T-helper 2 cell treated with Interferon-gamma antibody and Interleukin-4, amounts not matched to agents 100 ng/mL and 5 ng/mL, for 36 hours (primary cell): ENCODE measurements around the gene CALCOCO1. TPM values are rescaled to one million over a fixed set of nuclear protein-coding genes. Genes with fewer than 3 reads are reported as not detected.
"Not testable (repeated sequence)": the region's sequence is repeated elsewhere in the genome, so short reads cannot be mapped to it uniquely, and the experiment has no call there.

Experiments
- intact Hi-C: fragments of 100-400 bp; cut with micrococcal nuclease; formaldehyde crosslinking; loops from one replicate; pipeline ENCODE4 v1.15.1; 2023
- total RNA-seq: library from RNA; stranded (reverse); gene quantifications from 2 replicates; pipeline ENCODE4 v1.2.3, GENCODE V29; 2022

The CALCOCO1 gene
- total RNA-seq, 1 donor from 2014 or later, result 45.5 TPM

- intact Hi-C loops, result no loop called here
Measured at GRCh38 chr12:53699678-53700025, 27.6 kb downstream of the CALCOCO1 start.

GRCh38 chr12:53698948-53699677 lies 28.1 kb downstream of the CALCOCO1 start:
- intact Hi-C loops, result no loop called here

- intact Hi-C loops, result no loop called here
Measured at GRCh38 chr12:53696655-53697331, 30.5 kb downstream of the CALCOCO1 start.

GRCh38 chr12:53696285-53696654 lies 31.0 kb downstream of the CALCOCO1 start:
- intact Hi-C loops, result no loop called here

- intact Hi-C loops, result no loop called here
Measured at GRCh38 chr12:53695152-53696145, 31.8 kb downstream of the CALCOCO1 start.

GRCh38 chr12:53694756-53695151 lies 32.5 kb downstream of the CALCOCO1 start:
- intact Hi-C loops, result no loop called here

GRCh38 chr12:53688134-53688533 lies 39.1 kb downstream of the CALCOCO1 start:
- intact Hi-C loops, result no loop called here

GRCh38 chr12:53686436-53686835 lies 40.8 kb downstream of the CALCOCO1 start:
- intact Hi-C loops, result no loop called here

GRCh38 chr12:53684654-53685220 lies 42.5 kb downstream of the CALCOCO1 start:
- intact Hi-C loops, result no loop called here

GRCh38 chr12:53683983-53684382 lies 43.3 kb downstream of the CALCOCO1 start:
- intact Hi-C loops, result no loop called here

GRCh38 chr12:53683494-53683893 lies 43.8 kb downstream of the CALCOCO1 start:
- intact Hi-C loops, result no loop called here

- intact Hi-C loops, result not testable (repeated sequence)
Measured at GRCh38 chr12:53680061-53680460, 47.2 kb downstream of the CALCOCO1 start.

- intact Hi-C loops, result loop anchor here (2.0 to 10.0 kb wide), 2 partner anchors 69 to 353 kb away; partner anchors contain the start of gene AAAS
Measured at GRCh38 chr12:53677800-53678148, 49.5 kb downstream of the CALCOCO1 start.

GRCh38 chr12:53677016-53677799 lies 50.0 kb downstream of the CALCOCO1 start:
- intact Hi-C loops, result loop anchor here (2.0 to 10.0 kb wide), 2 partner anchors 70 to 352 kb away; partner anchors contain the start of gene AAAS

GRCh38 chr12:53676656-53677015 lies 50.6 kb downstream of the CALCOCO1 start:
- intact Hi-C loops, result loop anchor here (1.0 to 10.0 kb wide), 5 partner anchors 50 to 352 kb away; partner anchors contain the start of genes AAAS, ATF7 and CALCOCO1

- intact Hi-C loops, result loop anchor here (1.0 to 10.0 kb wide), 5 partner anchors 50 to 351 kb away; partner anchors contain the start of genes AAAS, ATF7 and CALCOCO1
Measured at GRCh38 chr12:53675701-53676607, 51.3 kb downstream of the CALCOCO1 start, which contains the start of gene ATP5MC2. TSS of gene ATP5MC2 (minus strand) at chr12:53676083. CDS start at chr12:53672614, 3,469 bp downstream.

- intact Hi-C loops, result loop anchor here (10.0 kb wide), 1 partner anchor 350 kb away; the partner anchor contains the start of gene AAAS
Measured at GRCh38 chr12:53674977-53675700, 52.1 kb downstream of the CALCOCO1 start.

- intact Hi-C loops, result loop anchor here (10.0 kb wide), 1 partner anchor 346 kb away; the partner anchor contains the start of gene AAAS
Measured at GRCh38 chr12:53670971-53671370, 56.3 kb downstream of the CALCOCO1 start.
